Neural crest cell (in vitro differentiated cells): ENCODE results near the gene MRPL3. TPM values are rescaled to one million over a fixed set of nuclear protein-coding genes. Genes with fewer than 3 reads are reported as not detected.

Experiments
- DNase-seq: peaks from one replicate; pipeline ENCODE4 v3.0.0; 2021; ENCODE audit warnings: low read depth, mixed read lengths, low spot score
- H3K27ac Mint-ChIP-seq: one replicate; pipeline ENCODE4 v1.8.0; 2021; ENCODE audit warnings: mild to moderate bottlenecking, mixed read lengths; ENCODE audit not compliant: unreplicated experiment
- H3K27me3 Mint-ChIP-seq: 2 replicates; pipeline ENCODE4 v1.8.0; 2021; ENCODE audit warnings: low read depth, mild to moderate bottlenecking, mixed read lengths
- H3K36me3 Mint-ChIP-seq: 2 replicates; pipeline ENCODE4 v1.8.0; 2021; ENCODE audit warnings: low read depth, mild to moderate bottlenecking, mixed read lengths
- H3K4me1 Mint-ChIP-seq: 2 replicates; pipeline ENCODE4 v1.8.0; 2021; ENCODE audit warnings: mixed read lengths
- H3K4me3 Mint-ChIP-seq: one replicate; pipeline ENCODE4 v1.8.0; 2021; ENCODE audit warnings: mild to moderate bottlenecking, mixed read lengths
- H3K9me3 Mint-ChIP-seq: 2 replicates; pipeline ENCODE4 v1.8.0; 2021; ENCODE audit warnings: mixed read lengths
- total RNA-seq: library from RNA; stranded (reverse); gene quantifications from 2 replicates; pipeline ENCODE4 v1.2.1, GENCODE V29; 2021
- TF ChIP-seq, protein P1 (sequence below): fragments of 200-600 bp; sonication (generic); conservative IDR thresholded peaks from 2 replicates; pipeline ENCODE4 v1.5.0; 2021; ENCODE audit warnings: antibody characterized with exemption, mild to moderate bottlenecking

Gene MRPL3
- total RNA-seq, 1 donor from 2014 or later: 107 TPM

DNA sequence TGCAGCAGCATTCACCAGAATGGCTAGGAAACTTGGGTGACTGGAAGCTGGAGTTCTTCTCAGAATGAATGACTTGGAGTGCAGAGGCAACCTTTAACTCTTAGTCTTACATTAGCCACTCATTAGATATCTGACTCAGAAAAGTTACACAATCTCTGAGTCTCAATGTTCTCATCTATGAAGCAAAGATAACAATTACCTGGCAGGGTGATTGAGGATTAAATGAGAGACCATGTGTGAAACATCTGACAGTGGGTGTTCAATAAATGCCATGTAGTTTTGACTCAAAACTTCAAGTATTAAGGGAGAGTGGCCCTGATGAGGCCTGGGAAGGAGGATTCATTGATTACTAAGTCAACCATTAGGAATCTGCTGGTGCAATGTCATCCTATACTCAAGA lies 48.3 kb downstream of the MRPL3 start:
- no peak for DNase-seq
- no peaks in the 10 kb centered on the region for H3K27me3 Mint-ChIP-seq
- H3K27ac Mint-ChIP-seq: no peak overlapping the region
- H3K9me3 Mint-ChIP-seq: peaks cover 4% of the 10 kb centered on the region
- H3K4me1 Mint-ChIP-seq: no peaks in the 10 kb centered on the region
- TF ChIP-seq, protein P1, sequence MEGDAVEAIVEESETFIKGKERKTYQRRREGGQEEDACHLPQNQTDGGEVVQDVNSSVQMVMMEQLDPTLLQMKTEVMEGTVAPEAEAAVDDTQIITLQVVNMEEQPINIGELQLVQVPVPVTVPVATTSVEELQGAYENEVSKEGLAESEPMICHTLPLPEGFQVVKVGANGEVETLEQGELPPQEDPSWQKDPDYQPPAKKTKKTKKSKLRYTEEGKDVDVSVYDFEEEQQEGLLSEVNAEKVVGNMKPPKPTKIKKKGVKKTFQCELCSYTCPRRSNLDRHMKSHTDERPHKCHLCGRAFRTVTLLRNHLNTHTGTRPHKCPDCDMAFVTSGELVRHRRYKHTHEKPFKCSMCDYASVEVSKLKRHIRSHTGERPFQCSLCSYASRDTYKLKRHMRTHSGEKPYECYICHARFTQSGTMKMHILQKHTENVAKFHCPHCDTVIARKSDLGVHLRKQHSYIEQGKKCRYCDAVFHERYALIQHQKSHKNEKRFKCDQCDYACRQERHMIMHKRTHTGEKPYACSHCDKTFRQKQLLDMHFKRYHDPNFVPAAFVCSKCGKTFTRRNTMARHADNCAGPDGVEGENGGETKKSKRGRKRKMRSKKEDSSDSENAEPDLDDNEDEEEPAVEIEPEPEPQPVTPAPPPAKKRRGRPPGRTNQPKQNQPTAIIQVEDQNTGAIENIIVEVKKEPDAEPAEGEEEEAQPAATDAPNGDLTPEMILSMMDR: no peak
- peaks cover 20% of the 10 kb centered on the region for H3K36me3 Mint-ChIP-seq
- H3K4me3 Mint-ChIP-seq: no peak overlapping the region

DNA sequence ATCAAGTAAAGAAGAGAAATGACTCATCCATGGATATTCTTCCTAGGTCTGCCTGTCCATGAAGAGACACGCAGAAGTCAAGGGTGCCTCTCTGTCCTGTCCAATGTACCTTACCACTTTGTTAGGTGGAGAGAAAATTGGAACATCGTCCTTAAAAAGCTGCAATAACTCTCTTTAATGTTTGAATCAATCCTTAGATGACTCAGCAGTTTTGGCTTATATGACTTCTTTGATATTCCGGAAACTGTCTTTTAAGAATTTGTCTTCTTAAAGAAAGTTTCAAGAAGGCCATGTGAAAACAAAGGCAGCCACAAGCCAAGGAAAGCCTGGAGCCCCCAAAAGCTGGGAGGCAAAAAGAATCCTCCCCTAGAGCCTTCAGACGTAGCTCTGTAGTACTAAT lies 49.2 kb downstream of the MRPL3 start:
- no peaks in the 10 kb centered on the region for H3K4me1 Mint-ChIP-seq
- peaks cover 20% of the 10 kb centered on the region for H3K36me3 Mint-ChIP-seq
- TF ChIP-seq, protein P1: no peak
- H3K27ac Mint-ChIP-seq: no peak overlapping the region
- H3K27me3 Mint-ChIP-seq: no peaks in the 10 kb centered on the region
- no peak overlapping the region for H3K4me3 Mint-ChIP-seq
- DNase-seq: no peak
- H3K9me3 Mint-ChIP-seq: peaks cover 12% of the 10 kb centered on the region

DNA sequence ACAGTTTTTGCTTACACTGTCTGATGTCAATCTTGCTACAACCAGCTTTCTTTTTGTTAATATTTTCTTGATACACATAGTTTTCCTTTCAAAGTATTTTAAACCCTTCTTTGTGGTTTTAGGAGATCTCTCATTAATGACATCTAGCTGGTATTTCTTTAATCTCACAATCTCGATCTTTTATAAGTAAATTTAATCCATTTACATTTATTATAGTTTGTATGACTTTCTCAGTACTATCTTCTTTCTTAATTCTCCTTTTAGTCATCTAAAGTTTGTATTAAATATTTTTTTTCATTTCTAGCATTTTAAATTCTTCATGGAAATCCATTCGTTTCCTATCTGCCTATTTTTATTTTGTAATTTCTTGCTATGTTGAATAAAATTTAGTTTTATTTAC lies 55.4 kb downstream of the MRPL3 start:
- H3K9me3 Mint-ChIP-seq: peaks cover 10% of the 10 kb centered on the region
- TF ChIP-seq, protein P1: no peak
- H3K27me3 Mint-ChIP-seq: no peaks in the 10 kb centered on the region
- no peak for DNase-seq
- no peaks in the 10 kb centered on the region for H3K4me1 Mint-ChIP-seq
- no peak overlapping the region for H3K4me3 Mint-ChIP-seq
- peaks cover 7% of the 10 kb centered on the region for H3K36me3 Mint-ChIP-seq
- H3K27ac Mint-ChIP-seq: no peak overlapping the region

DNA sequence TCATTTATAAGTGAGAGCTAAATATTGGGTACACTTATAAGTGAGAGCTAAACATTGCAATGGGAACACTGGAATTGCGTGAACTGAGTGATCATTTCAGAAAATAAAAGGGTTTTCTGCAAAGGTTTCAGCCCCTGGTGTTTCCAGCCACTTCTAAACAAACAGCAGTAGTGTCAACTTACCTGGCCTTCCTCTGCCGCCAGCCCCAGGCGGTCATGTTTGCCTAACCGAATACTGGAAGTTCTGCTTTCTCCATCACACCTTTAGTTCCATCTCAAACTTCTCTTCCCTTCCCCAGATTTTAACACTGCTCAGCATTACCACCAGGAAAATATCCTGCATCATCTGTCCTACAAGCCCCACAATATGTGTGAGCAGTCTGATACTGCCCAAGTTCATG lies 58.6 kb downstream of the MRPL3 start:
- Mint-ChIP-seq H3K4me3 (no peak overlapping the region), H3K4me1 (no peaks in the 10 kb centered on the region), H3K27ac (no peak overlapping the region), H3K27me3 (no peaks in the 10 kb centered on the region), H3K9me3 (peaks cover 4% of the 10 kb centered on the region), H3K36me3 (peaks cover 4% of the 10 kb centered on the region)
- DNase-seq: no peak
- TF ChIP-seq, protein P1: no peak

DNA sequence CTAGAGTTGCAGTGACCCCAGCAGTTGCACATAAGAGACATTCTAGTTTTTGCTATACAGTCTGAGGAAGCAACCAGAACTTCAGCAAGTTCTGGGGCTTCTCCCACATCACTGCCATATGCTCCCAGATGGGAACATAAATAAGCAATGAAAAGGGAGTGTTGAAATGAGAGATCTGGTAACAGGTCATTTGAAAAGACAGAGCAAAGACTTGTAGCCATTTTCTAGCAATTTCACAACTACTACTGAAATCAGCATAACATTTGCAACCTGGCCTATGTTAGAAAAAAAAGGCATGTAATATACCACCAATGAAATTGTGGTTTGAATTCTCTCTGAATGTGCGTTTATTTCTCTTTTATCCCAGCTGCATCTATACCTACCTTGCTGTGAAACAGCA lies 63.7 kb downstream of the MRPL3 start:
- Mint-ChIP-seq H3K27me3 (peaks cover 6% of the 10 kb centered on the region), H3K36me3 (no peaks in the 10 kb centered on the region), H3K4me3 (no peak overlapping the region), H3K4me1 (no peaks in the 10 kb centered on the region), H3K27ac (no peak overlapping the region), H3K9me3 (no peaks in the 10 kb centered on the region)
- TF ChIP-seq, protein P1: no peak
- DNase-seq: no peak

DNA sequence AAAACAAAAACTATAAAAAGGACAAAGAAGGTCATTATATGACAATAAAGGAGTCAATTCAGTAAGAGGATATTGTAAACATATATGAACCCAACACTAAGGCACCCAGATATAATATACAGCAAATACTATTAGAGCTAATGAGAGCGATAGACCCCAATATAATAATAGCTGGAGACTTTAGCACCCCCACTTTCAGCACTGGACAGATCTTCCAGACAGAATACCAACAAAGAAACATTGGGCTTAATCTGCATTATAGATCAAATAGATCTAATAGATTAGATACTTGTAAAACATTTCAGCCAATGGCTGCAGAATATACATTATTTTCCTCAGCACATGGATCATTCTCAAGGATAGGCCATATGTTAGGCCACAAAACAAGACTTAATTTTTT lies 67.8 kb downstream of the MRPL3 start:
- Mint-ChIP-seq H3K4me1 (no peaks in the 10 kb centered on the region), H3K27me3 (peaks cover 7% of the 10 kb centered on the region), H3K27ac (no peak overlapping the region), H3K36me3 (no peaks in the 10 kb centered on the region), H3K4me3 (no peak overlapping the region), H3K9me3 (no peaks in the 10 kb centered on the region)
- no peak for DNase-seq
- TF ChIP-seq, protein P1: no peak
